ENCODE data around the gene SP140L.

DNA sequence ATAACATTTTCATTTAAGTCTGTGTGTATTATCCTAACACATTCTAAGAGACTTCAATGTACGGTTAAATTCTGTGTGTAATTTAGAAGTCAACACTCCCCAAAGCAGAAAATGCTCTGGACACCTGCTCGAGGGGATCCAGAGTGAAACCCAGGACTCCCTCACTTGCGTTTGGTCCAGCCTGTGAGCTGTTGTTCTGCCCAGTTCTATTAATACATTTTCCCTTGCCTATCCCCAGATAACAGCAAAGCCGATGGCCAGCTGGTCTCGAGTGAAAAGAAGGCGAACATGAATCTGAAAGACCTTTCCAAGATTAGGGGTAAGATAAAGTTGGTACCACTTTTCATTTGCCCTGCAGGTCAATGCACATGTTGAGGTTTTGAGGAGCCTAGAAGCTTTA is 58.0 kb downstream of the SP140L start:
- TF ChIP-seq, protein P1, sequence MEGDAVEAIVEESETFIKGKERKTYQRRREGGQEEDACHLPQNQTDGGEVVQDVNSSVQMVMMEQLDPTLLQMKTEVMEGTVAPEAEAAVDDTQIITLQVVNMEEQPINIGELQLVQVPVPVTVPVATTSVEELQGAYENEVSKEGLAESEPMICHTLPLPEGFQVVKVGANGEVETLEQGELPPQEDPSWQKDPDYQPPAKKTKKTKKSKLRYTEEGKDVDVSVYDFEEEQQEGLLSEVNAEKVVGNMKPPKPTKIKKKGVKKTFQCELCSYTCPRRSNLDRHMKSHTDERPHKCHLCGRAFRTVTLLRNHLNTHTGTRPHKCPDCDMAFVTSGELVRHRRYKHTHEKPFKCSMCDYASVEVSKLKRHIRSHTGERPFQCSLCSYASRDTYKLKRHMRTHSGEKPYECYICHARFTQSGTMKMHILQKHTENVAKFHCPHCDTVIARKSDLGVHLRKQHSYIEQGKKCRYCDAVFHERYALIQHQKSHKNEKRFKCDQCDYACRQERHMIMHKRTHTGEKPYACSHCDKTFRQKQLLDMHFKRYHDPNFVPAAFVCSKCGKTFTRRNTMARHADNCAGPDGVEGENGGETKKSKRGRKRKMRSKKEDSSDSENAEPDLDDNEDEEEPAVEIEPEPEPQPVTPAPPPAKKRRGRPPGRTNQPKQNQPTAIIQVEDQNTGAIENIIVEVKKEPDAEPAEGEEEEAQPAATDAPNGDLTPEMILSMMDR (IDR thresholded peaks at IDR 0.05), result no peak
- no peak for TF ChIP-seq POLR2A (IDR thresholded peaks at IDR 0.05)
